Posterior cingulate gyrus (tissue), 11 donors: ENCODE results near the gene STARD10.
"Not testable (repeated sequence)": the region's sequence is repeated elsewhere in the genome, so short reads cannot be mapped to it uniquely, and the experiment has no call there.

Experiments
- DNase-seq, 10 donors: peaks; one replicate each; pipeline versions ENCODE4 v3.0.0 to v3.0.0-alpha.2; 2020 to 2021; ENCODE audit warnings: mixed read lengths in 3 of 10
- intact Hi-C: fragments of 100-400 bp; cut with DNase I; formaldehyde crosslinking; loops from one replicate; pipeline ENCODE4 v1.15.1; 2023

STARD10 gene

GRCh38 chr11:72812604-72812966, 18.7 kb upstream of the STARD10 start:
- intact Hi-C loops, result no loop called here
- no peak for DNase-seq

DNA sequence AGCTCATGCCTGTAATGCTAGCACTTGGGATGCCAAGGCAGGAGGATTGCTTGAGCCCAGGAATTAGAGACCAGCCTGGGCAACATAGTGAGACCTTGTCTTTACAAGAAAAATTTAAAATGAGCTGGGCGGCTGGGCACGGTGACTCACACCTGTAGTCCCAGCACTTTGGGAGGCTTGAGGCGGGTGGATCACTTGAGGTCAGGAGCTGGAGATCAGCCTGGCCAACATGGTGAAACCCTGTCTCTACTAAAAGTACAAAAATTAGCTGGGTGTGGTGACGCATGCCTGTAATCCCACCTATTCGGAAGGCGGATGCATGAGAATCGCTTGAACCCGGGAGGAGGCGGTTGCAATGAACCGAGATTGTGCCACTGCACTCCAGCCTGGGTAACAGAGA, 17.8 kb upstream of the STARD10 start:
- intact Hi-C loops, DNase-seq: not testable (repeated sequence)

GRCh38 chr11:72808331-72808798, 14.5 kb upstream of the STARD10 start:
- DNase-seq, result no peak
- intact Hi-C loops, result no loop called here

GRCh38 chr11:72807792-72808191, 13.9 kb upstream of the STARD10 start:
- intact Hi-C loops, result no loop called here
- DNase-seq, result no peak

DNA sequence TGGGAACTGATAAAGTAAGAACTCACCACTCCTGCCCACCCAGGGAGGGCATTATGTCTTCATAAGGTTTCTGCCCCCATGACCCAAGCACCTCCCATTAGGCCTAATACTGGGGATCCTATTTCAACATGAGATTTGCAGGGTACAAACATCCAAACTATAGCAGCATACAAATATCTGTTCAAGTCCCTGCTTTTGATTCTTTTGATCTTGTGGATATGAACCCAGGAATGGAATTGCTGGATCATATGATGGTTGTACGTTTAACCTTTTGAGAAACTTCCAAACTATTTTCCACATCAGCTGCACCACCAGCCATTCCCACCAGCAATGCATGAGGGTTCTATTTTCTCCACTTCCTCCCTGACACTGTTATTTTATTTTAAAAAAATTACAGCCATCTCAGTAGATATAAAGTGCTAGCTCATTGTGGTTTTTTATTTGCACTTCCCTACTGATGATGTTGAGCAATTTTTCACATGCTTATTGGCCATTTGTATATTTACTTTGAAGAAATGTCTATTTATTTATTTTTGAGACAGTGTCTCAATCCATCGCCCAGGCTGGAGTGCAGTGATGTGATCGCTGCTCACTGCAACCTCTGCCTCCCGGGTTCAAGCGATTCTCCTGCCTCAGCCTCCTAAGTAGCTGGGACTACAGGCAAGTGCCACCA, 13.3 kb upstream of the STARD10 start:
- intact Hi-C loops, result no loop called here

DNA sequence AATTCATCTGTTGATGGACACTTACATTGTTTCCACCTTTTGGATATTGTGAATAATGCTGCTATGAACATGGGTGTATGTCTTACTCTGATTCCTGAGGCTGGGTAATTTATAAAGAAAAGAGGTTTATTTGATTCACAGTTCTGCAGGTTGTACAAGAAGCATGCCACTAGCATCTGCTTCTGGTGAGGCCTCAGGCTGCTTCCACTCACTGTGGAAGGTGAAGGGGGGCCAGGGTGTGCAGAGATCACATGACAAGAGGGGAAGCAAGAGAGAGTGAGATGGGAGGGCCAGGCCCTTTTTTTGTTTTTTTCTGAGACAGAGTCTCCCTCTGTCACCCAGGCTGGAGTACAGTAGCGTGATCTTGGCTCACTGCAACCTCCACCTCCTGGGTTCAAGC, 12.5 kb upstream of the STARD10 start:
- DNase-seq, intact Hi-C loops: not testable (repeated sequence)

More for the DNA sequence above, 13.3 kb upstream of the STARD10 start:
- DNase-seq, result no peak

DNA sequence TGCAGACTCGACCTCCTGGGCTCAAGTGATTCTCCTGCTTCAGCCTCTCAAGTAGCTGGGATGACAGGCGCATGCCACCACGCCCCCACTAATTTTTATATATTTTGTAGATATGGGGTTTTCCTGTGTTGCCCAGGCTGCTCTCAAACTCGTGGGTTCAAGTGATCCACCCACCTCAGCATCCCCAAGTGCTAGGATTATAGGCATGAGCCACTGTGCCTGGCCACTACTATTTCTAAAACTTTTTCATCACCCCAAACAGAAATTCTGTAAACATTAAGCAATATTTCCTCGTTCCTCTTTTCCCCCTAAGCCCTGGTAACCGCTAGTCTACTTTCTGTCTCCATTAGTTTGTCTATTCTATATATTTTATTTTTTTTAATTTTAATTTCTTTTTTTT, 11.4 kb upstream of the STARD10 start:
- intact Hi-C loops, result no loop called here
- DNase-seq, result no peak

- no peak for DNase-seq
- intact Hi-C loops, result no loop called here
Measured at GRCh38 chr11:72802822-72803221, 9.0 kb upstream of the STARD10 start.

- DNase-seq, result no peak
- intact Hi-C loops, result loop anchor here (10.0 kb wide), 1 partner anchor 215 kb away; no protein-coding TSS in a partner anchor
Measured at GRCh38 chr11:72799441-72799840, 5.6 kb upstream of the STARD10 start.

- DNase-seq, result no peak
- intact Hi-C loops, result loop anchor here (10.0 kb wide), 1 partner anchor 214 kb away; no protein-coding TSS in a partner anchor
Measured at GRCh38 chr11:72798361-72798760, 4.5 kb upstream of the STARD10 start.

GRCh38 chr11:72793076-72793424, 797 bp downstream of the STARD10 start:
- no peak for DNase-seq
- intact Hi-C loops, result loop anchor here (1.0 to 10.0 kb wide), 3 partner anchors 46 to 208 kb away; no protein-coding TSS in a partner anchor

GRCh38 chr11:72792437-72793021, 1.3 kb downstream of the STARD10 start:
- intact Hi-C loops, result loop anchor here (1.0 to 10.0 kb wide), 3 partner anchors 45 to 208 kb away; no protein-coding TSS in a partner anchor
- no peak for DNase-seq

GRCh38 chr11:72791228-72791627, 2.6 kb downstream of the STARD10 start:
- not testable (repeated sequence) for DNase-seq
- intact Hi-C loops, result loop anchor here (5.0 to 10.0 kb wide), 2 partner anchors 44 to 206 kb away; no protein-coding TSS in a partner anchor

GRCh38 chr11:72789493-72790131, 4.2 kb downstream of the STARD10 start:
- peak in 8 of 10 donors; percentile 52 to 94 (median 72) for DNase-seq
- intact Hi-C loops, result loop anchor here (5.0 to 10.0 kb wide), 2 partner anchors 42 to 205 kb away; no protein-coding TSS in a partner anchor

GRCh38 chr11:72788241-72788640, 5.6 kb downstream of the STARD10 start:
- intact Hi-C loops, result no loop called here
- DNase-seq, result no peak

DNA sequence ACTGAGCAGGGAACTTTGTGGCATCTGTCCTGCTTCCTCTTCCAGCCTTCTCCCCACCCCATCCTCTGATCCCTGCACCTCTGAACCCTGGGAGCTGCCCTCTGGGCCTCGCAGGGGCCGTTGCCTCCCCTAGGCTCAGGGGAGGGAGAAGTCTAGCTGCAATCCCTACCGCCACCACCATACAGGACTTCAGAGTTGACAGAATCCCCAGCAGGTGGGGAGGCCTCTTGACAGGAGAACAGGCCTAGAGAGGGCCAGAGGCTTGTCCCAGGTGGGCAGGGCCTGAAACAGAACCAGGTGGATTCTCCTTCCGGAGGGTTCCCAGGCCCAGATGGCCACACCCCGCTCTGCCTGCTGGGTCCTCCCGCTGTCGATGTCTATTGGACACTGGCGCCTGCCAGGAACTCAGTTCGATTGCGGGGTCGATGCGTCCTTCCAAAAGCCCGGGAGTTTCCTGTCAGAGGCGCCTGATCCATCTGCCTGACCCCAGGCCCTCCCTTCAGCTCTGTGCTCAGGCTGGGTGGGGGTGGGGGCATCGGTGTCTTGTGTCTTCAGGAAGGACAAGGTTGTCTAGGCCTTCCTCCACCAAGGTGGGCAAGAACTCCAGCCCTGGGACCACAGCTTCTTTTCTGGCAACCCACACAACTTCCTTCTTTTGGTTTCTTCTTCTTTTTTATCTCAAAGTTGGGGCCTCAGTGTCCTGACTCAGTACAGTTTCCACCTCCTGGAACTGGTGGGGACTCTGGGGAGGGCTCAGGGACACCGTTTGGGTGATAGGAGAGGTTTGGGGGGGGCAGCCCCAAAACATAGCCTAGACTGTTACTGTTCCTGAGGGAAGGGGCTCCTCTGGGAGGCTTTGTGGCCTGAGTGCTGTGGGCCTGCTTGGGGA, 6.4 kb downstream of the STARD10 start:
- intact Hi-C loops, result no loop called here
- no peak for DNase-seq

GRCh38 chr11:72786305-72787215, 7.3 kb downstream of the STARD10 start:
- DNase-seq, result peak in 1 of 10 donors; percentile 58
- intact Hi-C loops, result no loop called here

DNA sequence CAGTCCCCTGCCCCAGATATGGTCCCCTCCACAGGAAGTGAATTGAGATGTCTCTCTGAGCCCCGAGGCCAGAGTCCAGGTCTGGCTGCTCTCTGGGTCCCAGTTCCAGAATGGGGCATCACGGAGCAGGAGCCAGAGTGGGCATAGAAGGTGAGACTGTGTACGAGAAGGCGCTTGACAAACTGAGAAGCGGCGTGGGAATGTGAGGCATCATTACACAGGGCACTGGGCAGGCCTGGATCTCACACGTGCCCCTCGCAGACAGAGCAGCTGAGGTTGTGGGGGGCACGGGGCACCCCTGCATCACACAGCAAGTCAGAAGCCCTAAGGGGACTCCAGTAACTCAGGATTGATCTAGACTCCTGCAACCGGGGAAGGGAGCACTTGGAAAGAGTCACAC, 9.2 kb downstream of the STARD10 start:
- intact Hi-C loops, result no loop called here
- peak in 1 of 10 donors; percentile 71 for DNase-seq

GRCh38 chr11:72783144-72783905, 10.5 kb downstream of the STARD10 start:
- intact Hi-C loops, result no loop called here
- DNase-seq, result no peak
